A673 (cell line): ENCODE measurements around the gene APBB1IP.

Source experiments
- CTCF ChIP-seq: fragments of 300-800, 200-600 bp; sonication (generic); conservative IDR thresholded peaks from 2 replicates; pipeline ENCODE4 v1.5.1; 2017; ENCODE audit warnings: low read depth, mild to moderate bottlenecking, antibody characterized with exemption, low read length, moderate library complexity, mixed read lengths
- EZH2 ChIP-seq: fragments of 200-600 bp; sonication (generic); IDR thresholded peaks from 2 replicates; pipeline ENCODE4 v1.6.1; 2017; ENCODE audit warnings: borderline replicate concordance, low read depth, mild to moderate bottlenecking, mixed read lengths, antibody characterized with exemption, low read length; ENCODE audit not compliant: poor library complexity, severe bottlenecking

GRCh38 chr10:26499426-26499825 lies 61.3 kb downstream of the APBB1IP start:
- TF ChIP-seq CTCF (no peak), EZH2 (no peak)
